ACHN (cell line): ENCODE measurements around the gene C1orf159.
"Not testable (repeated sequence)": the region's sequence is repeated elsewhere in the genome, so short reads cannot be mapped to it uniquely, and the experiment has no call there.

Experiments used
- DNase-seq: peaks from one replicate; pipeline ENCODE4 v3.0.0-alpha.2; 2015
- in situ Hi-C: cut with HindIII; loops from 2 replicates; pipeline ENCODE4 v1.10.0; 2017; ENCODE audit warnings: low sequenced_read_pairs, low pct_ligation_motif_present, low pct_unique_long_range_greater_than_20kb

Gene C1orf159

GRCh38 chr1:1104152-1104551 lies 11.7 kb downstream of the C1orf159 start:
- in situ Hi-C loops, DNase-seq: not testable (repeated sequence)

GRCh38 chr1:1101503-1101902 lies 14.4 kb downstream of the C1orf159 start:
- in situ Hi-C loops: no loop called here

GRCh38 chr1:1100296-1100695 lies 15.6 kb downstream of the C1orf159 start:
- DNase-seq: no peak
- in situ Hi-C loops: no loop called here

More at GRCh38 chr1:1101503-1101902, 14.4 kb downstream of the C1orf159 start:
- DNase-seq: no peak

- no peak for DNase-seq
- in situ Hi-C loops: no loop called here
Measured at GRCh38 chr1:1099506-1100183, 16.2 kb downstream of the C1orf159 start.

- in situ Hi-C loops: no loop called here
- DNase-seq: no peak
Measured at GRCh38 chr1:1098681-1099421, 17.0 kb downstream of the C1orf159 start.

GRCh38 chr1:1096136-1096535 lies 19.8 kb downstream of the C1orf159 start:
- DNase-seq, in situ Hi-C loops: not testable (repeated sequence)

- in situ Hi-C loops: no loop called here
- no peak for DNase-seq
Measured at GRCh38 chr1:1094981-1095380, 20.9 kb downstream of the C1orf159 start.

GRCh38 chr1:1093610-1093943 lies 22.3 kb downstream of the C1orf159 start:
- in situ Hi-C loops: no loop called here
- no peak for DNase-seq

GRCh38 chr1:1092894-1093609 lies 22.8 kb downstream of the C1orf159 start:
- in situ Hi-C loops: no loop called here
- no peak for DNase-seq

GRCh38 chr1:1092149-1092855 lies 23.6 kb downstream of the C1orf159 start:
- in situ Hi-C loops: no loop called here
- DNase-seq: no peak

- in situ Hi-C loops: no loop called here
- DNase-seq: no peak
Measured at GRCh38 chr1:1091344-1092148, 24.3 kb downstream of the C1orf159 start.

- in situ Hi-C loops: no loop called here
- no peak for DNase-seq
Measured at GRCh38 chr1:1090424-1091343, 25.2 kb downstream of the C1orf159 start.

GRCh38 chr1:1089731-1090423 lies 26.0 kb downstream of the C1orf159 start:
- no peak for DNase-seq
- in situ Hi-C loops: no loop called here

GRCh38 chr1:1088801-1089680 lies 26.8 kb downstream of the C1orf159 start:
- DNase-seq: no peak
- in situ Hi-C loops: no loop called here

GRCh38 chr1:1088029-1088800 lies 27.7 kb downstream of the C1orf159 start:
- in situ Hi-C loops: no loop called here
- no peak for DNase-seq
